CD4-positive, alpha-beta T cell treated with Interleukin-15 for 1 hour (primary cell): ENCODE measurements around the gene FARSB.
A peak's percentile ranks its signal among the peaks of the same experiment; 100 is the strongest.
"Not testable (repeated sequence)": the region's sequence is repeated elsewhere in the genome, so short reads cannot be mapped to it uniquely, and the experiment has no call there.

Experiments used
- DNase-seq: peaks from one replicate; pipeline ENCODE4 v3.0.0-alpha.2; 2020

Gene FARSB

DNA sequence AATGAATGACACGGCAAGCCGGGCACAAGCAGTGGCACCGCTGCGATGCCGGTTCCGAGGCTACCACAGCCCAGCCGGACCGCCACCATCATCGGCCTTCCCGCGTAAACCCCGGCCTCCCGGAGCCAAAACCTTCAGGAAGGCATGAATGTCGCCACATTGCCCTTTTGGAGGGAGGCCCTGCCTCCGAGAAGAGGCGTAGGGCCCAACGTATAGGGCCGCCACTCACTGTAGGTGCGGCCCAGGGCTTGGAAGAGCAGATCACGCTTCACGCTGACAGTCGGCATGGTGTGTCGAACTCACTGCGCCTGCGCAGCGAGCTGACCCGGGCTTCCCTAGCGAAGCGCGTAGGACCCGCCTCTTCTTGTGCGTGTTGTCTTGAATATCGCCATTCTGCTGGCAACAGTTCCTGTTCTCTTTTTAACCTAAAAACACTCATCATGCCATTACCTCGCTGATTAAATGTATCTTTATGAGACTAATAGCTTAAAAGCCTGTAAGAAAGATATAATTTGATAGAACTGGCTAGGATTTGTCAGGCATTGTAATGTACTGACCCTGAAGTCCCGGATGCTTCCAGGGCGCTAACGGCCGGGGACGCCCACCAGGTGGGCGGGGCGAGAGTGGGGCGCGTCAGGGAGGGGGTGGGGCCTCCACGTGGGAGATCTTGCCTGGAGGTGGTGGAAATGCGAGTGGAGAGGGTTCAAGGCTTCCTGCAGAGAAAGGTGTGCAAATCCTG is at the start of gene FARSB:
Gene FARSB (minus strand): TSS at position 306 of the 739 bp plus-strand sequence. CDS start 19 bp downstream, at position 287.
- peak; percentile 96 for DNase-seq

DNA sequence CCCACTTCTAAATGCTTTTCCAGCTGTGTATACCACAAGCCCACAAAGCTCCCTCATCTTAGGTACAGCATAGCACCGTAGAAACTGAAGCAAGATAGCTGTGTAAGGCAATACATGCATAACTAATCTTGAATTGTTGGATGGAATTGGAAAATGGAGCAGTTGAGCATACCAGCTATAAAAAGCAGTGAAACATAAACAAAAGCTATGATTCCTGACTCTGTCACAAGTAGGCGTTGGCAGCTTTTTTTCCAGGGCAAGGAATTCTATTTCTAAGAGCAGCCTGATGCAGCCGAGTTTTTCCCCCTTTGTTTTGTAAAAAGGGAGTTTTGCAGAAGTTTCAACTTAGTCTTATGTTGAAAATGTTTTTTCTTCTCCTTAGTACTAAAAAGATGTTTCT is 48.0 kb upstream of the FARSB start:
- no peak for DNase-seq

DNA sequence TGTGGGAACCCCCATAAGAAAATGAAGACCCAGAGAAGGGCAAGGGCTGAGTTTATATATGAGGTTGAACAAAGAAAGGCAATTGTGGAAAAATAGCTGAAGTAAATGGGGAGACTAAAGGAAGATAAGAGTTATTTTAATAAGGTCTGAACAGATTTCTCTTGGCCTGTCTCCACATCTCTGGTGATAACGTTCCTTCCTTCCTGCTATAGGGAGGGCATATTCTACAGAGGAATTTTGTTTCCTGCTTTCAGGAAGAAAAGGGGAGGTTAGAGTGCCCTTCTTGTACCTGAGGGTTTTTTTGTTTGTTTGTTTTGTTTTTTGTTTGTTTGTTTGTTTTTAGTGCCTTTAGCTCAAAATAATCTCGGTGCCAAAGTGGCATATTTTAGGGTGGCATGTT is 47.2 kb upstream of the FARSB start:
- no peak for DNase-seq

DNA sequence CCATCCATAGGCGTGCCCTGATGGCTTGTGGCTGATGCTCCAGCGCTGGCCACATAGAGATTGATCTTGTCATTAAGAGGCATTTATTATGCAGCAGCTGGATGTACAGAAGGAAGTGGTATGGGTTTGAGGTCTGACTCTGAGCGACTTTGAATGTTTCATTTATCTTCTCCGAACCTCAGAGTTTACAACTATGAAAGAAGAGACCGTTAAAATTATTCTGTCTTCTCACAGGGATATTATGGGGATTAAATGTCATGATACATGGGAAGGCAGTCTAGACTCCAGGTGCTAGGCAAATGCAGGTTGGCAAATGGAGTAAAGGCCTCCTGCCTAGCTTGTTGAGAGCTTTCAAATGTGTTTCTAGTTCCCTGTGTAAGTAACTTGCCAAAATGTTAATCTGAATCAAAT is 45.8 kb upstream of the FARSB start:
- DNase-seq = no peak

DNA sequence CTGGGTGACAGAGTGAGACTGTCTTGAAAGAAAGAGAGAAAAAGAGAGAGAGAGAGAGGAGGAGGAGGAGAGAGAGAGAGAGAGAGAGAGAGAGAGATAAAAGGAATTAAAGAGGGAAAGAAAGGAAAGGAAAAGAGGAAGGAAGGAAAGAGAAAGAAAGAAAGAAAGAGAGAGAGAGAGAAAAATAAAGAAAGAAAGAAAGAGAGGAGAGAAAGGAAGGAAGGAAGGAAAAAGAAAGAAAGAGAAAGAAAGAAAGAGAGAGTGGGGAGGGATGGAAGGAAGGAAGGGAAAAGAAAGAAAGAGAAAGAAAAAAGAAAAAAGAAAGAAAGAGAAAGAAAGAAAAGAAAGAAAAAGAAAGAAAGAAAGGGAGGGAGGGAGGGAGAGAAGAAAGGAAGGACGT is 45.3 kb upstream of the FARSB start:
- DNase-seq = no peak

DNA sequence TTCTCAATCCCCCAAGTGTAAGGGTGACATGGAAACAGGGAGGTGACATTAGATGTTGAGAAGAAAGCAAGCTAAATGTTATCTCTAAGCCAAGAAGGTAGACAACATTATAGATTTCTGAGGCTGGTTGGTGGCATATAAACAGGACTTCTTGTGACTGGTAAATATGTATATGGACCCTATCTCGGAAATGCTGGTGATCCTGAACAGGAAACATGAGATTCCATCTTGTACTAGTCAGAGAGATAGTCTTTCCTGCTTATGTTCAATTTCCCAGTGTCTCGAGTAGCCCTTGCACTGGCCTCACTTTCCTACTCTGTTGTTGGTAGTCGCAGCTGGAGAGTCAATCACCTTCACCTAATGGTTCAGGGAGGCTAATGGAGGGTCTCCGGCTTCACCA is 42.4 kb upstream of the FARSB start:
- DNase-seq = no peak

DNA sequence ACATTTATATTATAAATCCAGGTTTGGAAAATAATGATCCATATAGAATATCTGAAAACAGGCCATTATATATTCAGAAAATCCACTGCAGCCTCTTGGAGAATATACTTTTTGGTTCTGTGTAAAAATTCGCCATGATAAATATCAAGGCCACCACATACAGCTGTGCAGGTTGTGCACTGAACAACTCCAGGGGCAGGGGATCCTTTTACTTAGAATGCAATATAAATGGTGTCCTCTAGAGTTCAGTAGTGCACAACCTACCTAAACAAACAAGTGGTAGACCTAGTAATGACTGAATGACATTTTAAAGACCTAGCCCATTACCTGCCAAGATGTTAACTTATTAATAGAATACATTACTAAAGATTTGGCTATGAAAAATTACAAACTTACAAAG is 37.9 kb upstream of the FARSB start:
- no peak for DNase-seq

DNA sequence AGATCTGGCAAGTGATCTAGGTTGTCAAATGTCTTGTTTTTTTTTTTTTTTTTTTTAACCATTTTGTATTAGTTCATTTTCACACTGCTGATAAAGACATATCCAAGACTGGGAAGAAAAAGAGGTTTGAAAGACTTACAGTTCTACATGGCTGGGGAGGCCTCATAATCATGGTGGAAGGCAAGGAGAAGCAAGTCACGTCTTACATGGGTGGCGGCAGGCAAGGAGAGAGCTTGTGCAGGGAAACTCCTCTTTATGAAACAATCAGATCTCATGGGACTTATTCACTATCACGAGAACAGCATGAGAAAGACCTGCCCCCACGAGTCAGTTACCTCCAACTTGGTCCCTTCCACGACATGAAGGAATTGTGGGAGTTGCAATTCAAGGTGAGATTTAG is 37.5 kb upstream of the FARSB start:
- DNase-seq = not testable (repeated sequence)

DNA sequence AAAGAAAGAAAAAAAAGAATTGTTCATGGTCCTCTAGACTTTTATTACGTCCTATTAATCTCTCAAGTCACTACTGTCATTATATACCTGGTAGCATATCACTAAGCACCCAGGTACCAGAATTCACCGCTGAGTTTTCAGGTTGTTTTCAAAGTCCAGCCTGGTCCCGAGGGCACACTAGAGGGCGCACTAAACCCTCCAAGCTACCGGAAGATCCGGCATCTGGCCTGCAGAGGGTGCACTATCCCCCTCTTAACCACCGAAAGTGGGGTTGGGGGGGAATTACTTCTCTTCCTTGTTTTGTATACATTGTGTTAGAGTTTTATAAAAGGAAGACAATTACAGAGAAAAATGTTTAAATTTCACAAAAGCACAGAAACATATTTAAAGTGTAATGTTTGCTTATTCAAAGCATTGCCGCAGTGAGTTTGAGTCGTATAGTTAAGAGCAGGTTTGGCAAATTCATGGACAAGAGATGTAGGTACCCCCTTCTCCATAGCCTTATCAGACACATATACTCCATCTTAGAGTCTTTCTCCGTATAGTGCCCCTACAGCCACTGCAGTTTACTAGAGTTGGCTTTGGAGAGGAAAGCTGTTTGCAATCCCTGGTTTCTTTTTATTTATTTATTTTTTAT is 34.8 kb upstream of the FARSB start:
- DNase-seq = peak; percentile 70

DNA sequence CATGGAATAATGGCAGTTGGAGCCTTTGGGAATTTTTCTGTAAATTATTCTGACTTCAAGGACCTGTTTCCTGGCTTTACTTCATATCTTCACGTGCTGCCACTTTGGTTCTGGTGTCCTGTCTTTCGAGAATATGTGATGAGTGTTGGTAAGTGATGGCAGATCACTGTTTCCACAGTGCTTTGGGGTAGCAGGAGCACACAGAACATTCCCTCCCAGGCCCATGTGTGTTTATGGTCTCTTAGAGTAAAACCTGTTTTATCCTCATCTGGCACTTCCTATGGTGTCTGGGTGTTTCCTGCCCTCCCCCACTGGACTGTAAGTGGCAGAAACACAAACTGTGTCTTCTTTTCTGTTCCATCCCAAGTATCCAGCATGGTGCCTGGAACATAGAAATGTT is 33.4 kb upstream of the FARSB start:
- no peak for DNase-seq

DNA sequence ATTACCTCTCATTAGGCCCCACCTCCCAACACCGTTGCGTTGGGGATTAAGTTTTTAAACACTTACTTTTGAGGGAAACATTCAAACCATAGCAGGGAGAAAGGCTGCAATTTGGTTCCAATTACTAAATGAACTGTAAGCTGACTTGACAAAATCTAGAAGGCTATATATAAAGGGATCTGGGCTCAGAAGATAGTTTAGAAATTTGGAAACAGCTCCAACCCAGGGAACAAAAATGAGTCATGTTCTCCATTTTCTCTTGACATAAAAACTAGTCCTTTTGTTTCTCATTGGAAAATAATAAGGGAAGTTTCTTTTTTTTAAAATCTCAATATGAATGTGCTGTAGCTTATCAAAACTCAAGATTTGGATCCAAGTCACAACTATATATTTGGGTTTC is 33.0 kb upstream of the FARSB start:
- no peak for DNase-seq

DNA sequence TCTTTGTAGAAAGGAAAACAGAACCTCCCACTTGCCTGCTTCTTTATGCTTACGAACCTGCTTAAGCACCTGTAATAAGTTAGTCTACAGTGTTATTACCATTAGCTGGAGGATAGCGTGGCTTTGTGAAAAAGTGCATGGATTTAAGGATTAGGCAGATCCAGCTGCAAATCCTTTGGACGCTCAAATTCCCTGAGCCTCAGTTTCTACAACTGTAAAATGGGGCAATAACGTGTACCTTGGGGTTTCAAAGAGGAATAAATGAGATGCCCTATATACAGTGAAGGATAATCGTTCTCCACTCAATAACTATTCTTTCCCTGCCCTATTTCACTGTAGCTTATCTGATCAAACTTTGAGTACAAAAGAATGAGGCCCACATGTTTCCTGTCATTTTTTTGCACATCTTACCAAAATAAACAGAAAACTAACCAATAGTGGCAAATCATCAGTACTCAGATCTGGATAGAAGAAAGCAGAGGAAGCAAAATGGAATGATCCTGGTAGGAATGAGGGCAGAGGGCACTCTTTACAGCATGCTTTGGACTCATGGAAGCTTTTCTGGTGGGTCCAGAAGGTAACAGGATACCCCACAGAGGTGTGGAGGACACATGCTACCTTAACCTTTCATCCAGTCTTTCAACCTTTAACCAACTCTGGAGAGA is 30.3 kb upstream of the FARSB start:
- no peak for DNase-seq

DNA sequence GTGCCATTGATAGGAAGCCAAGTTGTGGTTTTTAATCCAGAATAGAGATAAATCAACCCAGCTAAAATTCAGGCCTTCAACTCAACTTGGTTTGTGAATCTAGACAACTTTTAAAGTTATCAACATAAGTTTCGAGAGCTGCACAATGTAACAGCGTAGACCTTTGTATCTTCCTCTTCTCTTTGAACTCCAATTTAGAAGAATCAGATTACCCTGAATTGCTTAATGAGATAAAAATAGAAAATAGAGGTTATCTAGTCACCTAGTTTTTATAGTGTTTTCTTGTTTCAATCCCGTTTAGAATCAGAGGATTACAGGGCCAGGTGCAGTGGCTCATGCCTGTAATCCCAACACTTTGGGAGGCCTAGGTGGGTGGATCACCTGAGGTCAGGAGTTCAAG is 27.9 kb upstream of the FARSB start:
- no peak for DNase-seq

DNA sequence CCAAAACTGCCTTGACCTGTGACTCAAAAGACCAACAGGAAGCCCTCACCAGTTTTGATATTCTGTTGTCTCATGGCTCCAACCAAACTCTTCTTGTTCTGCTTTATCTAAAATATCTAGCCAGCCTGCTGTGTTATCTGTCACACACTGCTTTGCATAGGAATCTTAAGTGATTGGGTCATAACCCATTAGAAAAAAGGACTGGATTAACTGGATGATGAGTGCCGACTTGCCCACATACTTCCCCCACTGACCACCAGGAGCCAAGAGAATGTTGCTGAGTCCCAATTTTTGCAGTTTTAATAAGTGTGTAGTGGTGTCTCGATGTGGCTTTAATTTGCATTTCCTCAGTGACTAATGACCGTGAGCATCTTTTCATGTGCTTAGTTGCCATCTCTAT is 22.1 kb upstream of the FARSB start:
- DNase-seq = no peak

DNA sequence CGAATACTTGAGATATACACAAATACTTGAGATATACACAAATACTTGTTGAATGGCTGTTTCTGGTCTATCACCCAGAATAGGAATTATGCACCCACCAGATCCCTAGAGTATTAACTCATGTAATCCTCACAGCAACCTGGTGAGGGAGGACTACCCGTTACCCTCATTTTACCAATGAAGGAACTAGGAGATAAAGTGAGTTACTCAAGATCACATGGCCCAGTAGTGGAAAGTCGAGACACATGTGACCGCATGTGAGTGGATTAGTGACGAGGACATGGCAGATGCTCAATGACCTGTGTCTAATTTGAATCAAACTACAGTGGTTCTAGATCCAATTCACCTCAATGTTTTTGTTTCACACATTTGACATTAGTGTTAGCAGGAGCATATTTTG is 18.0 kb upstream of the FARSB start:
- no peak for DNase-seq

DNA sequence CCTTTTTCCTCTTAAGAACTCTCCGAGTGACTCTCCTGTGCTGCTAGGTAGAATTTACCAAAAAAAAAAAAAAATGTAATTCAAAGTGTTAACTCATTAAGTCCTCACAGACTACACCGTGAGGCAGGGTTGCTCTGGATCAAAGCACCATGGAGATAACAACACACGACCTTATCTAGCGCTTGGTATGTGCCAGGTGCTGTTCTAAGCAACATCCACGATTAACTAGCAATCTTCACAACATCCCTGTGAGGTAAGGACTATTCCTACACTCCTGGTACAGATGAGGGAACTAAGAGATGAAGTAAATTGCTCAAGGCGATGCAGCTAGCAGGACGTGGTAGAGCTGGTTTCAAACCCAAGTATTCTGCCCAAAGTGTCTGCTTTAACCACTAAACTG is 17.4 kb upstream of the FARSB start:
- no peak for DNase-seq

DNA sequence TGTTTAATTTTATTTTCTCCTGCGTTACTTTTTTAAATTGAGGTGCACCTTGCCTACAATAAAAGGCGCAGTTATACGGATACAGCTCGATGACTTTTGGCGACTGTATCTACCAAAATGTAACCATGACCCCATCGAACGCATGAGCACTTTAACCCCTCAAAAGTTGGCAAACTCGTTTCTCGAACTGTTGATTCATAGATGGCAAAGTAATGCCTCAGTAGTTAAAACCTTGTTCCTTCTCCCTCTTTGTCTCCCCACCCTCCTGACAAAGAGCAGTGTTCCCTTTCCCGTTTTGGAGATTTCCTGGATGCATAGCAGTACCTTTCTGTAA is 16.1 kb upstream of the FARSB start:
- DNase-seq = no peak

DNA sequence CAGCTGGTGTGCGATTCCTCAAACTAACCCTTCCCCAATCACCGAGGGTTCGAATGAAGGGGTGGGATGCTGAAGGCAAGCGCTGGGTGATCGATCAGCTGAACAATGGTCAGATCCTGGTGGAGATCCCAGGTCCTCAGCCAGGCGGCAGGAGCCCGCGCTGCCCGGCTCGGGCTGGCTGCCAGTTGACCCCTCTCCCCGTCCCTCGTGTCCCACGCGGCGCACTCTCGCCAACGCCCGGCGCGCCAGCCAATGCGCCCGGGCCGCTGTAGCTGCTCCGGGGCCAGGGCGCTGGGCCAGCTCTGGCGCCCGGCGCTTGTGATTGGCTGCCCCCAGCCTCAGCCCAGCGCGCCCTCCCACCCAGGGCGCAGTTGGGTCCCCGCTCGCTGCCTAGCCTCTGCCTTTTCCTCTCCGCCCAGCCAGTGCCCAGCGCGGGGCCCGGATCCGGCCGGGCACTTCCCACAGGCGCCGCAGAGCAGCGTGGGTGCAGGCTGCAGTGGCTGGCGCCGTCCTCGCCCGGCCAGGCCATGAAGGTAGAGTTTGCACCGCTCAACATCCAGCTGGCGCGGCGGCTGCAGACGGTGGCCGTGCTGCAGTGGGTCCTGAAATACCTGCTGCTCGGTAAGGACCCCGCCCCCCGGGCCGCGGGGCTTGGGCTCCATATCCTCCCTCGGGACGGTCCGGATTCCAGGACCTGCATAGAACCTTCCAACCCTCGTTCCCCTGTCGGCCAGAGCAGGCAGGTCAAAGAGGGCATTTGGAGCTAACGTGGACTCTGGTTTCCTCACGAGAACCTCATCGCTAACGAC is 15.6 kb upstream of the FARSB start, which contains the start of gene MOGAT1:
Gene MOGAT1 (plus strand): TSS at position 400 of the 809 bp plus-strand sequence. CDS start 128 bp downstream, at position 528.
- DNase-seq = no peak

DNA sequence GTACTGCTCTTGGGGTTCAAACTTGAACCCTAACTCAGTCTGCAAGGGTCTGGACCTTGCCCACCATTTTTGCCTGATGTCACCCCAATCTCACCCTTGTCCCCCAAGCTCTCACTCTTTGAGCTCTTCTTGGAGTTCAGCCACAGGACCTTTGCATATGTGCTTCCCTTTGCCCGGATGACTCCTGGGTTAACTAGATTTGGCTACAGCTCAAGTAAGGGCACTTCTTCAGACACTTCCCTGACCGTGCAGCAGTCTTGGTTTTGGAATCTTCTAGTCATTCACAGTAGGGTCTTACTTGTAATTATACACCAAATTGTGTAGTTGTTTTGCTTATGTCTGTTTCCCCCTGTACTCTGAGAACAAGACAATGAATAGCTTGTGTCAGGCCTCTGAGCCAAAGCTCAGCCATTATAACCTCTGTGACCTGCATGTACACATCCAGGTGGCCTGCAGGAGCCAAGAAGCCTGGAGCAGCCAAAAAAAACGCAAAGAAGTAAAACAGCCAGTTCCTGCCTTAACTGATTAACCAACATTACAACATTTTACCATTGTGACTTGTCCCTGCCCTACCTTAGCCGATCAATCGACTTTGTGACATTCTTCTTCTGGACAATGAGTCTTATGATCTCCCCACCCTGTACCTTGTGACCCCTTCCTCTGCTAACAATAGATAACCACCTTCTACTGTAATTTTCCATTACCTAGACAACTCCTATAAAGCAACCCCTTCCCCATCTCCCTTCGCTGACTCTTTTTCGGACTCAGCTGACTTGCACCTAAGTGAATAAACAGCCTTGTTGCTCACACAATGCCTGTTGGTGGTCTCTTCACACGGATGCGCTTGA is 14.5 kb upstream of the FARSB start:
- DNase-seq = no peak

DNA sequence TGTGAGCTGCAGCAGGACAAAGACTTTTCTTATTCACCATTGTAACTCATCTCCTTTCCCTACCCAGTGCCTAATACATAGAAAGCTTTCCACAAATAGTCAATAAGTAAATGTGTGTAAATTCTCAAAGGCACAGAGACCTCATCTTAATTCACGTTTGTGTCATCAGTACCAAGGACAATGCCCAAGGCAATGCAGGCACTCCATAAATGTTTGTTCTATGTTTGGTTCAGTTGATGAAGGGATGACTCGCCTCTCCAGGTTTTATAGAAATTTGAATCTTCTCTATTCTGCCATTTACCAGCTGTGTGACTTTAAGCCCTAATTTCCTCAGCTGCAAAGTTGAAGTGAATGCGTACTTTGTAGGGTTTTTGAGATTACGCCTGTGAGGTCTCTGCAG is 13.5 kb upstream of the FARSB start:
- DNase-seq = no peak

DNA sequence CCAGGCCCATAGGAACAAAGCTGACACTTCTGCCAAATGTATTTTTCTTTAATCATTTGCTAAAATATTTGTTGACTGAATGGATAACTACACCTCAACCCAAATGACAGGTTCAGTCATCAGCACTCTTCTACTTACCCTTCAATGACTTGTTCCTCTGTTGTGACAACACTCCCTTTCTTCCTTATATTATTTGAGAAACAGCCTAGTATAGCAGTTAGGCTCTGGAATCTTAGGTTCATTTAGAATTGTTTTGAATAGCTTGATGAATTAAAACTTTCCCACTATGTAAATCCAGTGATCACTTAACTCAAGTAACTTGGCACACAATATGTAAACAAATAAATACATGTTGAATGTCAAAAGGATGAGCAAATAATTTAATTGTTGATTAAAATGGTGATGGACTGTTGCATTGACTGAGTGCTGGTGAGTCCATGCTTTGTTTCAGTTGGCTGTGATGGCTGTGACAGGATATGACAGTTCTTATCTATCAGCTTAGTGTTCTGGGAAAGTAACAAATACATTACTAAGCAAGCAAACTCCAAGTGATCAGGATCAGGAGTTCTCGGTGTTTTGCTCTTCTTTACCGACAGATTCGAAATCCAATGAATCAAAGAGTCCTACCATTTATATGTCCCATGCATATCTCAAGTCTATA is 12.7 kb upstream of the FARSB start:
- no peak for DNase-seq

DNA sequence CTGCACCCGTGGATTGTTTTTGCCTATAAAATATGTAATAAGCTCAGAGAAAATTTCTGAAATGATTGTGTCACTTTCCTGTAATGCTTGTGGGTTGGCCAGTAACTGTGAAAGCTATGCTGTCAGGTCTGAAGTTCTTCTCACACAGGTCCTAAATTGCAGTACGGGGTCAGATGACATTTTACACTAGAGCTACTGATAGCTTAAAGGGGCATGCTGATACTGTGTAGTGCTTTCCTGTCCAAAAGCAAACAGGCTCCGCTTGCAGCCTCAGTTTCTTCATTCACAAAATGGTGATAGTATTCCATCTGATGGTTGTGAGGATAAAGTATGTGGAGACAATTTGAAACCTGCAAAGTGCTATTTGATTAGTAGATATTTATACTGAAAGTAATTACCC is 7.6 kb upstream of the FARSB start:
- DNase-seq = no peak
